Endothelial cell of umbilical vein (primary cell): Measurements from ENCODE around the gene KRT38.

Source experiments
- CTCF ChIP-seq, 2 donors: IDR thresholded peaks; 1 replicate in 1 of 2; 2 replicates in 1 of 2; pipeline ENCODE4 v1.5.1; 2011; ENCODE audit warnings: low read length in 2 of 2, mild to moderate bottlenecking in 2 of 2, moderate library complexity in 2 of 2, control low read depth in 1 of 2, inconsistent platforms in 1 of 2, low read depth in 1 of 2; ENCODE audit not compliant: insufficient read depth in 1 of 2; ENCODE audit errors: extremely low read depth in 1 of 2
- EZH2 ChIP-seq: IDR thresholded peaks from 2 replicates; pipeline ENCODE4 v1.6.1; 2012; ENCODE audit warnings: borderline replicate concordance, low read depth, mild to moderate bottlenecking, moderate library complexity, low read length, inconsistent platforms; ENCODE audit not compliant: severe bottlenecking
- FOS ChIP-seq: IDR thresholded peaks from 2 replicates; pipeline ENCODE4 v1.6.1; 2011; ENCODE audit warnings: mild to moderate bottlenecking, low read length, moderate library complexity, borderline replicate concordance; ENCODE audit not compliant: insufficient read depth
- JUN ChIP-seq: IDR thresholded peaks from 2 replicates; pipeline ENCODE4 v1.6.1; 2011; ENCODE audit warnings: borderline replicate concordance, low read depth; ENCODE audit not compliant: insufficient read length, insufficient read depth
- MYC ChIP-seq: IDR thresholded peaks from one replicate; pipeline ENCODE4 v1.6.1; 2011; ENCODE audit warnings: mild to moderate bottlenecking, low read depth, low read length
- POLR2A ChIP-seq: IDR thresholded peaks from 2 replicates; pipeline ENCODE4 v1.6.1; 2012; ENCODE audit warnings: low read depth, mild to moderate bottlenecking, control low read depth, low read length
- POLR2AphosphoS5 ChIP-seq: IDR thresholded peaks from 2 replicates; pipeline ENCODE4 v1.6.1; 2012; ENCODE audit warnings: low read depth, mild to moderate bottlenecking, control low read depth, low read length, moderate library complexity; ENCODE audit not compliant: insufficient read depth
- TF ChIP-seq, protein P1 (sequence below): IDR thresholded peaks from 2 replicates; pipeline ENCODE4 v1.6.1; 2011; ENCODE audit not compliant: insufficient read depth, insufficient read length

GRCh38 chr17:41406205-41406604, 34.6 kb downstream of the KRT38 start:
- TF ChIP-seq POLR2AphosphoS5 (no peak), CTCF (IDR thresholded peaks at IDR 0.05; ENCODE audit: extremely low read depth in 1 of 2, insufficient read depth in 1 of 2, low read depth in 1 of 2, low read length in 2 of 2) (no peak), EZH2 (no peak), MYC (no peak), POLR2A (no peak), JUN (no peak), FOS (no peak)
- TF ChIP-seq, protein P1, sequence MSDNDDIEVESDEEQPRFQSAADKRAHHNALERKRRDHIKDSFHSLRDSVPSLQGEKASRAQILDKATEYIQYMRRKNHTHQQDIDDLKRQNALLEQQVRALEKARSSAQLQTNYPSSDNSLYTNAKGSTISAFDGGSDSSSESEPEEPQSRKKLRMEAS = no peak
